SK-N-SH treated with all-trans-retinoic acid at 6 μM for 48 hours (cell line): ENCODE data around the gene DOCK1.
"Not testable (repeated sequence)": the region's sequence is repeated elsewhere in the genome, so short reads cannot be mapped to it uniquely, and the experiment has no call there.

Experiments
- ATAC-seq: fragments of 200-7000 bp; cut with Tn5 transposase; 3 replicates; pipeline ENCODE4 v1.9.1; 2020; ENCODE audit warnings: mild to moderate bottlenecking, moderate library complexity
- ARNTL ChIP-seq: fragments of 450-650 bp; formaldehyde crosslinking; IDR thresholded peaks from 2 replicates; pipeline ENCODE4 v1.5.0; 2020; ENCODE audit warnings: low read depth, mild to moderate bottlenecking, moderate library complexity, borderline replicate concordance
- BACH2 ChIP-seq: fragments of 250-450 bp; sonication (Bioruptor Pico); IDR thresholded peaks from 2 replicates; pipeline ENCODE4 v1.9.0; 2021; ENCODE audit warnings: mild to moderate bottlenecking, borderline replicate concordance
- CREB5 ChIP-seq: fragments of 250-450 bp; sonication (Bioruptor Pico); IDR thresholded peaks from 2 replicates; pipeline ENCODE4 v1.5.1; 2020; ENCODE audit warnings: low read depth, mild to moderate bottlenecking, moderate library complexity
- CSDC2 ChIP-seq: fragments of 250-450 bp; sonication (Bioruptor Pico); IDR thresholded peaks from 2 replicates; pipeline ENCODE4 v1.5.0; 2020; ENCODE audit warnings: mild to moderate bottlenecking, moderate library complexity
- ESRRG ChIP-seq: fragments of 250-450 bp; sonication (Bioruptor Pico); IDR thresholded peaks from 2 replicates; pipeline ENCODE4 v1.6.1; 2021; ENCODE audit warnings: mild to moderate bottlenecking
- GLIS3 ChIP-seq: fragments of 250-450 bp; sonication (Bioruptor Pico); IDR thresholded peaks from 2 replicates; pipeline ENCODE4 v1.5.0; 2020; ENCODE audit warnings: mild to moderate bottlenecking, moderate library complexity
- ISL1 ChIP-seq: fragments of 250-450 bp; sonication (Bioruptor Pico); IDR thresholded peaks from 2 replicates; pipeline ENCODE4 v2.1.2; 2022; ENCODE audit warnings: mild to moderate bottlenecking, moderate library complexity
- OSR1 ChIP-seq: fragments of 250-450 bp; sonication (Bioruptor Pico); IDR thresholded peaks from 2 replicates; pipeline ENCODE4 v1.8.0; 2022; ENCODE audit warnings: moderate library complexity, mild to moderate bottlenecking, inconsistent platforms
- PPARA ChIP-seq: fragments of 250-450 bp; sonication (Bioruptor Pico); IDR thresholded peaks from 2 replicates; pipeline ENCODE4 v1.5.0; 2020; ENCODE audit warnings: mild to moderate bottlenecking, borderline replicate concordance
- RARB ChIP-seq: fragments of 250-450 bp; sonication (Bioruptor Pico); IDR thresholded peaks from 2 replicates; pipeline ENCODE4 v1.8.0; 2021; ENCODE audit warnings: mild to moderate bottlenecking, moderate library complexity
- SNAI2 ChIP-seq: fragments of 250-450 bp; sonication (Bioruptor Pico); IDR thresholded peaks from 2 replicates; pipeline ENCODE4 v1.5.0; 2020; ENCODE audit warnings: mild to moderate bottlenecking, moderate library complexity
- TCF4 ChIP-seq: fragments of 250-450 bp; sonication (Bioruptor Pico); IDR thresholded peaks from 2 replicates; pipeline ENCODE4 v1.8.0; 2021; ENCODE audit warnings: mild to moderate bottlenecking, moderate library complexity, borderline replicate concordance
- TOX ChIP-seq: fragments of 250-450 bp; sonication (Bioruptor Pico); IDR thresholded peaks from 2 replicates; pipeline ENCODE4 v1.8.0; 2021; ENCODE audit warnings: mild to moderate bottlenecking, moderate library complexity, borderline replicate concordance
- TSHZ2 ChIP-seq: fragments of 250-450 bp; sonication (Bioruptor Pico); IDR thresholded peaks from 2 replicates; pipeline ENCODE4 v1.5.0; 2020; ENCODE audit warnings: mild to moderate bottlenecking, moderate library complexity
- ZC3H10 ChIP-seq: fragments of 250-450 bp; sonication (Bioruptor Pico); IDR thresholded peaks from 2 replicates; pipeline ENCODE4 v1.5.1; 2021; ENCODE audit warnings: mild to moderate bottlenecking, moderate library complexity
- ZFP3 ChIP-seq: fragments of 250-450 bp; sonication (Bioruptor Pico); IDR thresholded peaks from 2 replicates; pipeline ENCODE4 v1.5.0; 2020; ENCODE audit warnings: mild to moderate bottlenecking, moderate library complexity
- ZFP30 ChIP-seq: fragments of 450-650 bp; formaldehyde crosslinking; IDR thresholded peaks from 2 replicates; pipeline ENCODE4 v1.5.0; 2022; ENCODE audit warnings: mild to moderate bottlenecking, moderate library complexity
- ZNF565 ChIP-seq: fragments of 450-650 bp; formaldehyde crosslinking; conservative IDR thresholded peaks from 2 replicates; pipeline ENCODE4 v1.5.0; 2020; ENCODE audit warnings: low read depth, mild to moderate bottlenecking, moderate library complexity
- ZNF70 ChIP-seq: fragments of 450-650 bp; formaldehyde crosslinking; IDR thresholded peaks from 2 replicates; pipeline ENCODE4 v1.5.0; 2020; ENCODE audit warnings: mild to moderate bottlenecking, moderate library complexity
- ZNF8 ChIP-seq: fragments of 450-650 bp; formaldehyde crosslinking; IDR thresholded peaks from 2 replicates; pipeline ENCODE4 v1.5.0; 2020; ENCODE audit warnings: mild to moderate bottlenecking, moderate library complexity
- TF ChIP-seq, protein P1 (sequence below): fragments of 250-450 bp; sonication (Bioruptor Pico); IDR thresholded peaks from 2 replicates; pipeline ENCODE4 v1.8.0; 2021; ENCODE audit warnings: low read depth, mild to moderate bottlenecking, moderate library complexity, borderline replicate concordance
- TF ChIP-seq, protein P2 (sequence below): fragments of 250-450 bp; sonication (Bioruptor Pico); IDR thresholded peaks from 2 replicates; pipeline ENCODE4 v1.5.1; 2021; ENCODE audit warnings: mild to moderate bottlenecking, moderate library complexity
- TF ChIP-seq, protein P3 (sequence below): fragments of 250-450 bp; sonication (Bioruptor Pico); IDR thresholded peaks from 2 replicates; pipeline ENCODE4 v1.8.0; 2020; ENCODE audit warnings: mild to moderate bottlenecking, moderate library complexity, borderline replicate concordance

The DOCK1 gene

GRCh38 chr10:126913316-126913715 lies 8.1 kb downstream of the DOCK1 start:
- no peak for TF ChIP-seq TOX (CRISPR knock-in tag)
- TF ChIP-seq CREB5 (CRISPR knock-in tag) = no peak
- TF ChIP-seq TCF4 (CRISPR knock-in tag) = no peak
- no peak for TF ChIP-seq ESRRG
- no peak for TF ChIP-seq ZNF8
- TF ChIP-seq ARNTL = no peak
- no peak for TF ChIP-seq ISL1
- no peak for TF ChIP-seq CSDC2 (CRISPR knock-in tag)
- TF ChIP-seq, protein P1, sequence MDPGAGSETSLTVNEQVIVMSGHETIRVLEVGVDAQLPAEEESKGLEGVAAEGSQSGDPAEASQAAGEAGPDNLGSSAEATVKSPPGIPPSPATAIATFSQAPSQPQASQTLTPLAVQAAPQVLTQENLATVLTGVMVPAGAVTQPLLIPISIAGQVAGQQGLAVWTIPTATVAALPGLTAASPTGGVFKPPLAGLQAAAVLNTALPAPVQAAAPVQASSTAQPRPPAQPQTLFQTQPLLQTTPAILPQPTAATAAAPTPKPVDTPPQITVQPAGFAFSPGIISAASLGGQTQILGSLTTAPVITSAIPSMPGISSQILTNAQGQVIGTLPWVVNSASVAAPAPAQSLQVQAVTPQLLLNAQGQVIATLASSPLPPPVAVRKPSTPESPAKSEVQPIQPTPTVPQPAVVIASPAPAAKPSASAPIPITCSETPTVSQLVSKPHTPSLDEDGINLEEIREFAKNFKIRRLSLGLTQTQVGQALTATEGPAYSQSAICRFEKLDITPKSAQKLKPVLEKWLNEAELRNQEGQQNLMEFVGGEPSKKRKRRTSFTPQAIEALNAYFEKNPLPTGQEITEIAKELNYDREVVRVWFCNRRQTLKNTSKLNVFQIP (CRISPR knock-in tag) = no peak
- TF ChIP-seq ZNF70 (CRISPR knock-in tag) = no peak
- no peak for TF ChIP-seq OSR1
- no peak for TF ChIP-seq SNAI2 (CRISPR knock-in tag)
- no peak for TF ChIP-seq GLIS3
- no peak for TF ChIP-seq ZNF565
- no peak for TF ChIP-seq ZC3H10 (CRISPR knock-in tag)
- no peak for ATAC-seq

DNA sequence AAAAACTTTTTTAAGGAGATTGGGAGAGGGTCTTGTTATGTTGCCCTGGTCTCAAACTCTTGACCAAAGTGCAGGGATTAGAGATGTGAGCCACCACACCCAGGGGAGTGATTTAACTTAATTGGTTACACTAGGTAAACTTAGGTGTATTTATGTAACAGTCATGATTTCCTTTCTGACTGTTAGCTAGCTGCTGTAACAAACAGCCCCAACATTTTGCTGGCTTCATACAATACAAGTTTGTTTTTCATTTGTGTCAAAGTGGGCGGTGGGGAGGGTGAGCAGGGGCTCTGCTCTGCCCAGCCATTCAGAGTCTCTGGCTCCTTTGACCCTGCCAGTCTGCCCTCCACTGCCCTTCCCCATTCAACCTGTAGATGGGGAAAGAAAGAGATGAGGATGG lies 9.3 kb downstream of the DOCK1 start:
- TF ChIP-seq TCF4 (CRISPR knock-in tag) = no peak
- TF ChIP-seq ESRRG = no peak
- TF ChIP-seq ISL1 = no peak
- no peak for TF ChIP-seq RARB (CRISPR knock-in tag)
- no peak for TF ChIP-seq ARNTL
- no peak for TF ChIP-seq PPARA (CRISPR knock-in tag)
- no peak for TF ChIP-seq TSHZ2 (CRISPR knock-in tag)
- TF ChIP-seq BACH2 (CRISPR knock-in tag) = no peak
- TF ChIP-seq ZFP30 (CRISPR knock-in tag) = no peak
- TF ChIP-seq, protein P2, sequence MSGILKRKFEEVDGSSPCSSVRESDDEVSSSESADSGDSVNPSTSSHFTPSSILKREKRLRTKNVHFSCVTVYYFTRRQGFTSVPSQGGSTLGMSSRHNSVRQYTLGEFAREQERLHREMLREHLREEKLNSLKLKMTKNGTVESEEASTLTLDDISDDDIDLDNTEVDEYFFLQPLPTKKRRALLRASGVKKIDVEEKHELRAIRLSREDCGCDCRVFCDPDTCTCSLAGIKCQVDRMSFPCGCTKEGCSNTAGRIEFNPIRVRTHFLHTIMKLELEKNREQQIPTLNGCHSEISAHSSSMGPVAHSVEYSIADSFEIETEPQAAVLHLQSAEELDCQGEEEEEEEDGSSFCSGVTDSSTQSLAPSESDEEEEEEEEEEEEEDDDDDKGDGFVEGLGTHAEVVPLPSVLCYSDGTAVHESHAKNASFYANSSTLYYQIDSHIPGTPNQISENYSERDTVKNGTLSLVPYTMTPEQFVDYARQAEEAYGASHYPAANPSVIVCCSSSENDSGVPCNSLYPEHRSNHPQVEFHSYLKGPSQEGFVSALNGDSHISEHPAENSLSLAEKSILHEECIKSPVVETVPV (CRISPR knock-in tag) = no peak
- no peak for TF ChIP-seq CSDC2 (CRISPR knock-in tag)
- TF ChIP-seq GLIS3 = no peak
- TF ChIP-seq, protein P3, sequence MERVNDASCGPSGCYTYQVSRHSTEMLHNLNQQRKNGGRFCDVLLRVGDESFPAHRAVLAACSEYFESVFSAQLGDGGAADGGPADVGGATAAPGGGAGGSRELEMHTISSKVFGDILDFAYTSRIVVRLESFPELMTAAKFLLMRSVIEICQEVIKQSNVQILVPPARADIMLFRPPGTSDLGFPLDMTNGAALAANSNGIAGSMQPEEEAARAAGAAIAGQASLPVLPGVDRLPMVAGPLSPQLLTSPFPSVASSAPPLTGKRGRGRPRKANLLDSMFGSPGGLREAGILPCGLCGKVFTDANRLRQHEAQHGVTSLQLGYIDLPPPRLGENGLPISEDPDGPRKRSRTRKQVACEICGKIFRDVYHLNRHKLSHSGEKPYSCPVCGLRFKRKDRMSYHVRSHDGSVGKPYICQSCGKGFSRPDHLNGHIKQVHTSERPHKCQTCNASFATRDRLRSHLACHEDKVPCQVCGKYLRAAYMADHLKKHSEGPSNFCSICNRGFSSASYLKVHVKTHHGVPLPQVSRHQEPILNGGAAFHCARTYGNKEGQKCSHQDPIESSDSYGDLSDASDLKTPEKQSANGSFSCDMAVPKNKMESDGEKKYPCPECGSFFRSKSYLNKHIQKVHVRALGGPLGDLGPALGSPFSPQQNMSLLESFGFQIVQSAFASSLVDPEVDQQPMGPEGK (CRISPR knock-in tag) = no peak
- no peak for TF ChIP-seq ZFP3
- no peak for TF ChIP-seq ZNF565
- no peak for TF ChIP-seq SNAI2 (CRISPR knock-in tag)
- TF ChIP-seq TOX (CRISPR knock-in tag) = no peak
- TF ChIP-seq, protein P1 (CRISPR knock-in tag) = no peak
- no peak for TF ChIP-seq ZNF70 (CRISPR knock-in tag)
- TF ChIP-seq ZNF8 = no peak
- TF ChIP-seq, all 23 proteins: peak for 0
- no peak for ATAC-seq

- not testable (repeated sequence) for ATAC-seq
These were observed 11.7 kb downstream of the DOCK1 start for GRCh38 chr10:126916952-126917351.
